ENCODE data around the gene TFAM.

- TF ChIP-seq CTCF (conservative IDR thresholded peaks at IDR 0.05) (no peak), ZFX (IDR thresholded peaks at IDR 0.05) (no peak)
Measured at GRCh38 chr10:58415757-58416156, 30.5 kb downstream of the TFAM start.

All from C4-2B (cell line).